K562 (cell line): ENCODE results near the gene SOWAHD. TPM values are rescaled to one million over a fixed set of nuclear protein-coding genes. Genes with fewer than 3 reads are reported as not detected.

ENCODE experiments used
- ATAC-seq: fragments of 200-7000 bp; cut with Tn5 transposase; 3 replicates; pipeline ENCODE4 v1.9.1; 2020; ENCODE audit warnings: moderate library complexity
- BruUV-seq: library from RNA; stranded (reverse); fragments of 400-500 nt; replicated peaks from 2 replicates; lab custom pipeline; 2021; lab: Mats Ljungman, UMichigan
- CTCF ChIA-PET: fragments of 300-600 bp; formaldehyde crosslinking; extraction: SDS; loops from one replicate; lab custom pipeline; 2021; ENCODE audit warnings: low intra/inter-chr PET ratio; lab: Yijun Ruan, JAX
- POLR2A ChIA-PET: fragments of 300-600, 350-650 bp; sonication (Branson Sonifier 250); formaldehyde crosslinking; extraction: SDS; loops from one replicate; lab custom pipeline; 2021; ENCODE audit warnings: antibody characterized with exemption, inconsistent platforms; lab: Yijun Ruan, JAX
- DNase-seq, 4 experiments: peaks; one replicate each; pipeline versions ENCODE4 v3.0.0 to v3.0.0-alpha.2; 2011 to 2018; ENCODE audit warnings: low spot score in 3 of 4, mixed read lengths in 3 of 4; ENCODE audit errors: extremely low read depth in 1 of 4
- FAIRE-seq: peaks from 2 replicates; lab custom pipeline; 2011; peaks lifted over from hg19 to GRCh38; lab: Jason Lieb, UNC
- H2AFZ ChIP-seq: 2 replicates; pipeline ENCODE4 v1.6.0; 2011; ENCODE audit warnings: low read depth, low read length, control low read depth, inconsistent platforms
- H3K27ac ChIP-seq: fragments of 200-600 bp; 3 replicates; pipeline ENCODE4 v1.8.0; 2011; ENCODE audit warnings: low read depth, mild to moderate bottlenecking, control low read depth, inconsistent platforms, low read length, moderate library complexity, mixed read lengths; ENCODE audit errors: extremely low read depth
- H3K27me3 ChIP-seq, 2 experiments: fragments of 300-600 bp in 1 of 2; 2 replicates in 1 of 2; 3 replicates in 1 of 2; pipeline versions ENCODE4 v1.6.0 to v1.8.0; 2011; ENCODE audit warnings: inconsistent platforms in 2 of 2, low read length in 2 of 2, mild to moderate bottlenecking in 1 of 2, mixed read lengths in 1 of 2, moderate library complexity in 1 of 2; ENCODE audit not compliant: control insufficient read depth in 2 of 2, insufficient read depth in 2 of 2
- H3K36me3 ChIP-seq: fragments of 300-600 bp; 3 replicates; pipeline ENCODE4 v1.8.0; 2011; ENCODE audit warnings: mild to moderate bottlenecking, low read length, inconsistent platforms; ENCODE audit not compliant: control insufficient read depth, insufficient read depth
- H3K4me1 ChIP-seq, 2 experiments: fragments of 200-600 bp in 1 of 2; replicated peaks in 1 of 2; 2 replicates in 1 of 2; 3 replicates in 1 of 2; pipeline versions ENCODE4 v1.5.1 to v1.8.0; 2011; ENCODE audit warnings: inconsistent platforms in 2 of 2, low read length in 2 of 2, mild to moderate bottlenecking in 1 of 2, mixed read lengths in 1 of 2, moderate library complexity in 1 of 2; ENCODE audit not compliant: control insufficient read depth in 2 of 2, insufficient read depth in 2 of 2
- H3K4me2 ChIP-seq: 2 replicates; pipeline ENCODE4 v1.6.1; 2011; ENCODE audit warnings: low read length, control low read depth, inconsistent platforms, mixed read lengths; ENCODE audit not compliant: insufficient read depth
- H3K4me3 ChIP-seq: fragments of 200-600 bp; sonication (generic), shearing (Covaris generic); 2 replicates; pipeline ENCODE4 v1.5.1; 2016; ENCODE audit warnings: control low read depth, inconsistent platforms
- H3K79me2 ChIP-seq: fragments of 200-600 bp; 3 replicates; pipeline ENCODE4 v1.8.0; 2011; ENCODE audit warnings: low read length, inconsistent platforms; ENCODE audit not compliant: control insufficient read depth, insufficient read depth
- H3K9ac ChIP-seq, 2 experiments: 2 replicates each; pipeline versions ENCODE4 v1.6.0 to v1.6.1; 2011; ENCODE audit warnings: low read depth in 2 of 2, low read length in 2 of 2, control low read depth in 1 of 2, inconsistent platforms in 1 of 2, mild to moderate bottlenecking in 1 of 2, mixed read lengths in 1 of 2; ENCODE audit not compliant: insufficient read depth in 1 of 2
- H3K9me1 ChIP-seq: one replicate; pipeline ENCODE4 v1.6.0; 2011; ENCODE audit warnings: inconsistent platforms, mild to moderate bottlenecking, low read length, moderate library complexity; ENCODE audit not compliant: control insufficient read depth, insufficient read depth
- H3K9me3 ChIP-seq: replicated peaks from 2 replicates; pipeline ENCODE4 v1.5.1; 2011; ENCODE audit warnings: low read depth, low read length, inconsistent platforms; ENCODE audit not compliant: control insufficient read depth, insufficient read depth
- H4K20me1 ChIP-seq: replicated peaks from 2 replicates; pipeline ENCODE4 v1.6.1; 2011; ENCODE audit warnings: low read length, inconsistent platforms, mixed read lengths; ENCODE audit not compliant: control insufficient read depth, insufficient read depth
- FOXJ3 ChIP-seq: sonication (generic); formaldehyde crosslinking; IDR thresholded peaks from 2 replicates; pipeline ENCODE4 v1.4.0; 2020; ENCODE audit warnings: mild to moderate bottlenecking, missing genetic modification reagents
- HDAC1 ChIP-seq, 2 experiments: fragments of 450-650 bp; IDR thresholded peaks; 2 replicates each; pipeline ENCODE4 v1.6.1; 2016 to 2017; ENCODE audit warnings: inconsistent platforms in 1 of 2, mild to moderate bottlenecking in 1 of 2, moderate library complexity in 1 of 2
- LCOR ChIP-seq: sonication (generic); formaldehyde crosslinking; IDR thresholded peaks from 2 replicates; pipeline ENCODE4 v1.8.0; 2022; ENCODE audit warnings: mild to moderate bottlenecking, missing genetic modification reagents
- NFIC ChIP-seq: fragments of 450-650 bp; IDR thresholded peaks from 2 replicates; pipeline ENCODE4 v1.6.1; 2017; ENCODE audit warnings: mild to moderate bottlenecking, inconsistent platforms
- NONO ChIP-seq, 2 experiments: fragments of 200-400 bp in 1 of 2; fragments of 450-650 bp in 1 of 2; formaldehyde crosslinking in 1 of 2; IDR thresholded peaks; 2 replicates each; pipeline ENCODE4 v1.6.1; 2017; ENCODE audit warnings: low read depth in 2 of 2, mild to moderate bottlenecking in 2 of 2, moderate library complexity in 2 of 2, low read length in 1 of 2
- POLR2AphosphoS2 ChIP-seq: IDR thresholded peaks from 2 replicates; pipeline ENCODE4 v1.6.1; 2012; ENCODE audit warnings: low read length, improper control_type of control experiment
- SOX6 ChIP-seq: fragments of 450-650 bp; IDR thresholded peaks from 2 replicates; pipeline ENCODE4 v1.6.1; 2014; ENCODE audit warnings: mild to moderate bottlenecking
- SP1 ChIP-seq: sonication (generic); formaldehyde crosslinking; IDR thresholded peaks from 2 replicates; pipeline ENCODE4 v1.8.1; 2022; ENCODE audit warnings: mild to moderate bottlenecking, missing genetic modification reagents
- SREBF2 ChIP-seq: sonication (generic); formaldehyde crosslinking; IDR thresholded peaks from 2 replicates; pipeline ENCODE4 v1.4.0; 2020; ENCODE audit warnings: mild to moderate bottlenecking, missing genetic modification reagents
- TEAD1 ChIP-seq, 2 experiments: fragments of 450-650 bp in 1 of 2; sonication (generic) in 1 of 2; formaldehyde crosslinking; IDR thresholded peaks; 2 replicates each; pipeline versions ENCODE4 v1.4.0 to v1.8.0; 2020 to 2022; ENCODE audit warnings: mild to moderate bottlenecking in 2 of 2, missing genetic modification reagents in 1 of 2
- TGIF2 ChIP-seq: sonication (generic); formaldehyde crosslinking; IDR thresholded peaks from 2 replicates; pipeline ENCODE4 v1.8.1; 2022; ENCODE audit warnings: mild to moderate bottlenecking, missing genetic modification reagents, moderate library complexity
- ZMIZ1 ChIP-seq, 2 experiments: fragments of 150-350 bp in 1 of 2; IDR thresholded peaks; 2 replicates each; pipeline ENCODE4 v1.6.1; 2012 to 2016; ENCODE audit warnings: low read depth in 2 of 2, low read length in 2 of 2, mild to moderate bottlenecking in 1 of 2, moderate library complexity in 1 of 2
- ZNF395 ChIP-seq: fragments of 200-800 bp; sonication (Bioruptor generic); IDR thresholded peaks from 2 replicates; pipeline ENCODE4 v1.6.1; 2017; ENCODE audit warnings: missing genetic modification characterization, missing compliant biosample characterization
- WGBS: fragments of 100-300 bp; shearing (Covaris generic); methylation state at CpG from one replicate; pipeline ENCODE4 v1.1.6; 2016; ENCODE audit warnings: low coverage, mixed read lengths; ENCODE audit not compliant: insufficient coverage; ENCODE audit errors: missing lambda C conversion rate; 5-methylcytosine and 5-hydroxymethylcytosine counted together
- in situ Hi-C: fragments of 300-500 bp; cut with MboI; formaldehyde crosslinking; loops from 4 replicates; pipeline ENCODE4 v1.15.0; 2018; ENCODE audit warnings: inconsistent platforms, mixed read lengths
- intact Hi-C: fragments of 100-400 bp; cut with micrococcal nuclease; formaldehyde crosslinking; loops from 2 replicates; pipeline ENCODE4 v1.14.2; 2022
- polyA plus RNA-seq, 8 experiments: library from polyadenylated mRNA; depleted of rRNA in 4 of 8; stranded (reverse) in 5 of 8; unstranded in 3 of 8; fragments of >200 nt; fragmentation: Nextera tagmentation in 2 of 8; fragmentation: Illumina TruSeq in 1 of 8; extraction: Ambion mirVana in 2 of 8; extraction: Trizol in 1 of 8; gene quantifications; 2 replicates each; pipeline versions ENCODE4 v1.2.1 to v1.2.3, GENCODE V29; 2011 to 2014; ENCODE audit warnings: inconsistent platforms in 1 of 8, missing spikeins in 1 of 8
- total RNA-seq, 7 experiments: library from RNA; depleted of rRNA in 6 of 7; stranded (reverse); fragments of >200 nt in 6 of 7; fragmentation: Illumina TruSeq in 2 of 7; extraction: Trizol in 2 of 7; gene quantifications; 2 replicates each; pipeline versions ENCODE4 v1.2.1 to v1.2.3, GENCODE V29; 2011 to 2021; ENCODE audit warnings: low replicate concordance in 1 of 7

Gene SOWAHD
- total and polyA plus RNA-seq, 9 of the 15 experiments (the other 6 are each of a cell fraction or from before 2014, with no cell fraction given) = 0.13 to 0.29 TPM; not detected in 7

- ChIA-PET POLR2A (interaction anchor here (0.6 to 2.1 kb wide), 51 partner anchors 9 to 467 kb away, joined by 3 to 29 read pairs (median 4); partner anchors contain the start of genes AKAP14, NDUFA1, NKAP and RNF113A), CTCF (interaction anchor here (0.5 to 2.3 kb wide), 3 partner anchors 32 to 180 kb away, joined by 3 to 10 read pairs (median 6); no protein-coding TSS in a partner anchor)
- H3K4me1 ChIP-seq = peaks cover 6 to 7% of the 10 kb centered on the region in 2 experiments; a peak in 3 of 5 replicates
- under 1% methylated on average over 25 of the region's 58 CpGs for whole genome bisulfite sequencing
- intact Hi-C loops (loop anchor here (2.0 kb wide), 1 partner anchor 89 kb away; no protein-coding TSS in a partner anchor), in situ Hi-C loops (no loop called here)
- peaks cover 38% of the 10 kb centered on the region for H3K36me3 ChIP-seq
- peaks cover 61% of the 10 kb centered on the region for H3K79me2 ChIP-seq
- FAIRE-seq = peak; percentile 92
- TSS peak; percentile 86 for BruUV-seq
- H3K4me3 ChIP-seq = peak within 1 kb of the TSS; percentile 97
- no peaks in the 10 kb centered on the region for H3K9me3 ChIP-seq
- peak within 1 kb of the TSS; percentile 97 for H3K27ac ChIP-seq
- peak within 1 kb of the TSS; percentile 92 for H3K4me2 ChIP-seq
- H4K20me1 ChIP-seq = peaks cover 29% of the 10 kb centered on the region
- no peaks in the 10 kb centered on the region for H3K27me3 ChIP-seq
- DNase-seq = peak; percentile 65 to 93 (median 74)
- ATAC-seq = peak; percentile 95
- H3K9ac ChIP-seq = peak within 1 kb of the TSS; percentile 98 to 100
- no peaks in the 10 kb centered on the region for H3K9me1 ChIP-seq
- peak within 1 kb of the TSS; percentile 96 for H2AFZ ChIP-seq
- TF ChIP-seq LCOR (peak; percentile 85; the same call in 1 of the 2 replicates), SOX6 (0 out of 2 replicates have a peak, but pooled peaks have one; percentile 23), FOXJ3 (no peak), NONO (IDR thresholded peaks at IDR 0.05; ENCODE audit: low read depth in 2 of 2, low read length in 1 of 2) (peak in 1 of 2 experiments; percentile 24; a peak in 1 of 4 replicates), SREBF2 (CRISPR knock-in tag) (no peak), POLR2AphosphoS2 (peak; percentile 78; the same call in 1 of the 2 replicates), NFIC (peak; percentile 37; the same call in 1 of the 2 replicates), SP1 (peak; percentile 83), ZMIZ1 (IDR thresholded peaks at IDR 0.05; ENCODE audit: low read depth in 2 of 2, low read length in 2 of 2) (0 out of 4 replicates have a peak, but pooled peaks of 1 of the 2 experiments have one; percentile 29), HDAC1 (IDR thresholded peaks at IDR 0.05) (peak in 1 of 2 experiments; percentile 10; a peak in 2 of 4 replicates), ZNF395 (CRISPR knock-in tag) (no peak), TGIF2 (CRISPR knock-in tag) (no peak), TEAD1 (CRISPR knock-in tag; IDR thresholded peaks at IDR 0.05) (0 out of 4 replicates have a peak, but pooled peaks of 1 of the 2 experiments have one; percentile 20)
Measured at GRCh38 chrX:119791437-119792231, 33.2 kb downstream of the SOWAHD start, which contains the start of gene RPL39. Gene RPL39 (minus strand): TSS chrX:119791630. CDS start chrX:119791576, 54 bp downstream.
